Measurements from ENCODE around the gene SFXN3.

SFXN3 gene

GRCh38 chr10:101056365-101057151, 25.5 kb downstream of the SFXN3 start:
- DNase-seq (ENCODE audit: low read depth): no peak

DNA sequence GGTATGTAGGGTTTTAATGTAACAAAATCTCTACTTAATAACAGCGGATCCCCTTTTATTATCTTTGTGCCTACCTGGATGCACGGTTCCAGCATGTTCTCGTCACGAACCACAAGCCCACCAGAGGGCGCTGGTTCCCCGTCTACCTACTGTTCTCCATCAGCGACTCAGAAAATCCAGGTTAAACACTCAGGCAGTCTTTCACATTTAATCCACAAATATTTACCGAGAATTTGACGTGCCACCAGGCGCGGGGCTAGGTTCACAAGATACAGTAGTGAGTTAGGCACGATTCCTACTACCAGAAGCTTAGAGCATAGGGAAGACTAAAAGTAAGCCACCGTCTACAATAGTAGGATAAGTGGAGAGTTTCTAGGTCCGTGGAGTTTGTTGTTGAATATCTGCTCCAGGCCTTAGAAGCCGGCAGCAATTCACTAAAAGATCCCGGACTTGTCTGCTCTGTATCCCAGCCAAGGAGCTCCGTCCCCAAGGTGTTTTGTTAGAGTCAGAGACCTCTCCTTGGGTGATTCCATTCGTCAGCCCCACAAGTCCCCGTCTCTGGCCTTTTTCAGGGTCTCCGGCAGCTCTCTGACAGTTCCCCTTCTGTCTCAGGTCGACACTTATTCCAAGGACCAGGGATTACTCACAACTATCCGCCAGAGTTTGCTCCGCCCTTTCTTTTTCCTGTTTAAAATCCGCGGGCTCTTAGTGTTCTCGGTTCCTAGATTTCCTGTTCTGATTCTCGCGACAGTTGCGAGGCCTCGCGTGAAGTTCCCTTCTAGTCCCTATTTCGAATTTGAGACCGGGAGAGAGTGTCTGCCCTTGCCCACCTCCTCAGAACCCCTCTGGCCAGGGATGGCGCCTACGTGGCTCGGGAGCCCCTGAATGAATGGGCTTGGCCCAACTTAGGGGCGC, 29.3 kb downstream of the SFXN3 start:
- peak; percentile 83 for DNase-seq (ENCODE audit: low read depth)

DNA sequence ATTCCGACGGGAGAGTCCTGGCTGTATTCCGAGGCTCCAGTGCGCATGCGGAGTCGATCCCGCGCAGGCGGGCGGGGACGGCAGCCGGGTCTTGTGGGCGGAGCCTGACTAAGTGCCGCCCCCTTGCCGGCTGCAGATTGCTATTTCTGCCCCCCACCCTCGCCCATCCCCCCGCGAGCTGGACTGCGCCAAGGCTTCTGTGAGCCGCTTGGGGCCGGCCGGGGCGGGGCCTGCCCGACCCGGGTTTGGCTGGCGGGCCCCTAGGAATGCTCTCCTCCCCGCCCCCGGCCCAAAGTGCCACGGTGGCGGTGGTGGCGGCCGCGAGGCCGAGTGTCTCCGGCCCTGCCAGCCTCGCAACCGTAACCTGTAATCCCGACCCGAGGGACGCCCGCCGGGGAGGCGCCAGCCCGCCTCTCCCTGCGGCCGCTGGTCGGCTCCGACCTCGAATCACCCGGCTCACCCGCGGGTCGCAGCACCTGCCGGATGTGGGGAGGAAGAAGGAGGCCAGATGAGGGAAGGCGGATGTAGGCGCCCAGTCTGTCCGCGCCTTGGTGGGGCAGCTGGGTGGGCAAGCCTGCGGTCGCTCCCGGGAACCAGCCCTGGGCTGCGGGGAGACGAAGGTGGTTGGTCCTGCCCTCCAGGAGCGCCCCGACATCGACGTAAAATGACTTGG, 30.1 kb downstream of the SFXN3 start:
- peak; percentile 82 for DNase-seq (ENCODE audit: low read depth)

- DNase-seq (ENCODE audit: low read depth): no peak
Measured at GRCh38 chr10:101061624-101062231, 30.7 kb downstream of the SFXN3 start, which contains the start of gene KAZALD1. KAZALD1 (plus strand) TSS chr10:101061989; CDS start chr10:101062593, 604 bp downstream.

GRCh38 chr10:101062232-101063049, 31.4 kb downstream of the SFXN3 start:
- no peak for DNase-seq (ENCODE audit: low read depth)

DNA sequence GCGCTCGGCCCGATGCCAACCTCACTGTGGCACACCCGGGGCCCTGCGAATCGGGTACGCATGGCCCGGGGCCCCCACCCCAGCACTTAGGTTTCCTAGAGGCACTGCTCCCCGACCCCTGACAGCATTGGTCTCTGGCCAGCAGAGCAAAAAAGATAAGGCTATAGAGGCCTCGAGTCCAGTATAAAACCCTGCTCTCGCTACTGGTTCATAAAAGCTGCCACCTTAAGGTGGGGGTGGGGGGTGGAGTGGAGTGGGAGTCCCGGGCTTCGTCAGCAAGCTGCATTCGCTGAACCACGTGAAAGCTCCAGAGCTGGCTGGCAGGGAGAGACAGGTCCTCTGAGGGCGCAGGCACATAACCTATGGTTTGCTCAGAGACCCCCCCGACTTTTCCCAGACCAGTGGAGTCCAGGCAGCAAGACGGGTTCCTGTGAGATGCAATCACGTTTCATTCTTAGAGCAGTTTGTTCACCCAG, 32.1 kb downstream of the SFXN3 start:
- DNase-seq (ENCODE audit: low read depth): no peak

GRCh38 chr10:101063548-101064414, 32.7 kb downstream of the SFXN3 start:
- DNase-seq (ENCODE audit: low read depth): no peak

- DNase-seq (ENCODE audit: low read depth): no peak
Measured at GRCh38 chr10:101064415-101065030, 33.5 kb downstream of the SFXN3 start.

DNA sequence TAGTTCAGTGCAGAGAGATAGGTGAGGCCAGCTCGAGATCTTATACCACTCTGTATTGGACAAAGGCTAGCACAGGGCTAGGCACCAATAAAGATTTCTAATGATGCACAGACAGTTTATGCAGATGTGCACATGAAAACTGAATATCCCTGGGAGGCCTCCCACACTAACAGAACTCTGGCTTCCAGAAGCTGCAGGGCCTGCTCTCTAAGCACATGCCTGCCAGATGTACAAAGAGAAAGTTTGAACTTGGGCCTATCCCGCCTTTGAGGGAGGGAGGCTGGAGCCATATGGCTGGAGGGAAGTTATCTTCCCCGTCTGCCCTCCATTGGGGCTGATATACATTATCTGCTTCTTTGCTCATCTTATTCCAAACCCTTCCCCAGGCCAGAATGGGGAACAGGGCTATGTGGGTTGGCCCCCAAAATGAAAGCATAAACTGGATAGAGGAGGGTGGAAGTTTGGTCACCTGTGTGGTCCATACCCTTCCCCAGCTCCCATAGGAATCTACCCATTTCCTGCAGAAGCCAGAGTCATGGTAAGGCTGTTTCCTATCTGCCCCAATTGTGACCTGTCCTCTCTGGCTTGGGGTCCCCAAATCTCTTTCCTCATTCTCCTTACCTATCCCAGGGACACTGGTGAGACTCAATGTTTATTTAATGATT, 34.6 kb downstream of the SFXN3 start:
- DNase-seq (ENCODE audit: low read depth): no peak

- DNase-seq (ENCODE audit: low read depth): no peak
Measured at GRCh38 chr10:101066146-101066895, 35.3 kb downstream of the SFXN3 start.

GRCh38 chr10:101066896-101067355, 35.9 kb downstream of the SFXN3 start:
- no peak for DNase-seq (ENCODE audit: low read depth)

- DNase-seq (ENCODE audit: low read depth): peak; percentile 67
Measured at GRCh38 chr10:101067356-101068083, 36.5 kb downstream of the SFXN3 start.

- no peak for DNase-seq (ENCODE audit: low read depth)
Measured at GRCh38 chr10:101069441-101069840, 38.4 kb downstream of the SFXN3 start.

DNA sequence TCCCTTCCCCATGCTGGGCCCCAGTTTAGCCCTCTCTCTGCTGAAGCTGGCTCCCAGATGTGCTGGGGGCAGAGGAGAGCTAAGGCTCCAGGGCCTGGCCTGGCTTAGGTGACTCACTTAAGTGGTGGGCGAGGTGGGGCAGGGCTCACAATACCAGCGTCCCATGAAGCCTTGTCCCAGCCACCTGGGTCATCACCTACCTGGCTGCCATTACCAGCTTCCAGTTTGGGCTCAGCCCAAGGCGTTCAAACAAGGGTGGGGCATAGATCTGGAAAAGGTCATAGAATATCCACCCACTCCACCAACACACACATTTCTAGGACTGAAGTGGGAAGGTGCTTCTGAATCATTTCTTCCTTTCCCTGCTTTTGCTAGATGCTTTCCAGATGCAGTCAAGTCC, 39.1 kb downstream of the SFXN3 start:
- no peak for DNase-seq (ENCODE audit: low read depth)

GRCh38 chr10:101071267-101071884, 40.3 kb downstream of the SFXN3 start:
- DNase-seq (ENCODE audit: low read depth): no peak

DNA sequence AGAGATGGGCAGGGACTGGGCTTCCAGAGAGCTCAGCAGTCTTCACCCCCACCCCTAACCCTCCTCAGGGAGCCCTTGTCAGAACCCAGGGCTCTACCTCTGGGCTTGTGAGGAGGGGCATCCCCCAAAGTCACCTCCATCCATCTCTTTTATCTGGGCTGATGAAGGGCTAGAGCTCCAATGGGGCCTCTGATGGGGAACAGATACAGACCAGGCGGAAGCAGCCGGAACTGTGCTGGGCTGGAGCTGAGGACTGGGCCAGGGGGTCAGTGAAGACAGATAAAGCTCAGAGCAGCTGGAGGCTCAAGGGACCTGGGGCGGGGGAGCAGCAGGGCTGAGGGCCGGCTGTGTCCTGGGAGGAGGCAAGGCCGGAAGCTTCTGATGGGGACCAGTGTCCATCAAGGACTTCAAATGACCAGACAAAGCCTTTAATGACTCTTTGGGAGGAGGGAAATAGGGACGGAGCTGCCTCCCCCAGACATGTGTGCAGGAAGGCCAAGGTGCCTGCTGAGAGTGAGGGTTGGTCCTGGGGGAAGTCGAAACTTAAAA, 40.9 kb downstream of the SFXN3 start:
- no peak for DNase-seq (ENCODE audit: low read depth)

All from T follicular helper cell (primary cell).